H1 (cell line): ENCODE measurements around the gene MAGEB5. TPM values are rescaled to one million over a fixed set of nuclear protein-coding genes. Genes with fewer than 3 reads are reported as not detected.

Experiments used
- CHD1 ChIP-seq: IDR thresholded peaks from 2 replicates; pipeline ENCODE4 v1.6.1; 2012; ENCODE audit warnings: low read depth, low read length, improper control_type of control experiment
- SP2 ChIP-seq: IDR thresholded peaks from 2 replicates; pipeline ENCODE4 v1.6.1; 2012; ENCODE audit warnings: mild to moderate bottlenecking, low read length, inconsistent platforms
- polyA plus RNA-seq, 7 experiments: library from polyadenylated mRNA; depleted of rRNA in 3 of 7; stranded (reverse) in 5 of 7; unstranded in 2 of 7; fragments of >200 nt in 5 of 7; fragments of 200-250 nt in 2 of 7; gene quantifications; 1 replicate in 5 of 7; 2 replicates in 1 of 7; 4 replicates in 1 of 7; pipeline versions ENCODE4 v1.2.1 to v1.2.3, GENCODE V29; 2011 to 2013; ENCODE audit warnings: missing spikeins in 2 of 7, mixed read lengths in 2 of 7
- total RNA-seq: library from RNA; stranded (reverse); fragmentation: NEBNext Ultra II Directional; extraction: Animal tissue kit (Norgen Biotek cat#: 25700); gene quantifications from 2 replicates; pipeline ENCODE4 v1.2.1, GENCODE V29; 2021

Gene MAGEB5
- total and polyA plus RNA-seq, 2 of the 8 experiments (the other 6 are each of a cell fraction or from before 2014, with no cell fraction given): not detected

- TF ChIP-seq CHD1 (no peak), SP2 (no peak)
These were observed 46.2 kb downstream of the MAGEB5 start (continued) for GRCh38 chrX:26262121-26262523.

Other genes starting within 250 kb of the MAGEB5 start
- gene MAGEB18, start 77.8 kb upstream of the MAGEB5 start, total RNA-seq: not detected in 2 replicates
- not detected in 2 replicates for gene MAGEB18, start 77.8 kb upstream of the MAGEB5 start, polyA plus RNA-seq (2011; rRNA removed)
- gene MAGEB6B, start 55.6 kb upstream of the MAGEB5 start, total RNA-seq: not detected in 2 replicates
- gene MAGEB6B, start 55.6 kb upstream of the MAGEB5 start, polyA plus RNA-seq (2011; rRNA removed): not detected in 2 replicates
- not detected in 2 replicates for gene MAGEB6, start 23.7 kb upstream of the MAGEB5 start, total RNA-seq
- not detected in 2 replicates for gene MAGEB6, start 23.7 kb upstream of the MAGEB5 start, polyA plus RNA-seq (2011; rRNA removed)